H9 (cell line): ENCODE data around the gene SSTR3. TPM values are rescaled to one million over a fixed set of nuclear protein-coding genes. Genes with fewer than 3 reads are reported as not detected.

Experiments
- DNase-seq: peaks from one replicate; pipeline ENCODE4 v3.0.0-alpha.2; 2017
- H2AFZ ChIP-seq: one replicate; pipeline ENCODE4 v1.6.1; 2013; ENCODE audit warnings: mild to moderate bottlenecking, low read length, control low read depth, moderate library complexity
- H2AK5ac ChIP-seq: 2 replicates; pipeline ENCODE4 v1.6.1; 2013; ENCODE audit warnings: low read length, control low read depth, mixed read lengths; ENCODE audit not compliant: insufficient read length
- H2BK120ac ChIP-seq: one replicate; pipeline ENCODE4 v1.6.1; 2013; ENCODE audit warnings: low read depth, mild to moderate bottlenecking, low read length, control low read depth, inconsistent platforms; ENCODE audit not compliant: poor library complexity, severe bottlenecking
- H2BK12ac ChIP-seq: 2 replicates; pipeline ENCODE4 v1.6.1; 2013; ENCODE audit warnings: low read length, control low read depth, mixed read lengths, low read depth; ENCODE audit not compliant: insufficient read length
- H2BK15ac ChIP-seq: 2 replicates; pipeline ENCODE4 v1.6.1; 2013; ENCODE audit warnings: low read depth, low read length, control low read depth
- H2BK20ac ChIP-seq: one replicate; pipeline ENCODE4 v1.6.1; 2013; ENCODE audit warnings: low read depth, mild to moderate bottlenecking, low read length, control low read depth, inconsistent platforms; ENCODE audit not compliant: poor library complexity, severe bottlenecking
- H2BK5ac ChIP-seq: 2 replicates; pipeline ENCODE4 v1.6.1; 2013; ENCODE audit warnings: low read length, control low read depth, mixed read lengths; ENCODE audit not compliant: insufficient read length
- H3K14ac ChIP-seq: 2 replicates; pipeline ENCODE4 v1.6.1; 2013; ENCODE audit warnings: low read length, control low read depth; ENCODE audit not compliant: insufficient read depth
- H3K18ac ChIP-seq: 2 replicates; pipeline ENCODE4 v1.6.1; 2013; ENCODE audit warnings: low read depth, mild to moderate bottlenecking, mixed read lengths, low read length, control low read depth; ENCODE audit not compliant: insufficient read length
- H3K23ac ChIP-seq: 2 replicates; pipeline ENCODE4 v1.6.1; 2013; ENCODE audit warnings: low read length, control low read depth, mixed read lengths, low read depth; ENCODE audit not compliant: insufficient read length
- H3K23me2 ChIP-seq: 2 replicates; pipeline ENCODE4 v1.6.1; 2013; ENCODE audit warnings: low read depth, mild to moderate bottlenecking, mixed read lengths, low read length, control low read depth; ENCODE audit not compliant: insufficient read length, poor library complexity, severe bottlenecking
- H3K27ac ChIP-seq: 2 replicates; pipeline ENCODE4 v1.5.1; 2013; ENCODE audit warnings: low read length, control low read depth, mixed read lengths, low read depth; ENCODE audit not compliant: insufficient read length
- H3K27me3 ChIP-seq: 2 replicates; pipeline ENCODE4 v1.6.1; 2013; ENCODE audit warnings: low read length, control low read depth, inconsistent platforms; ENCODE audit not compliant: insufficient read depth
- H3K4ac ChIP-seq: 2 replicates; pipeline ENCODE4 v1.6.1; 2013; ENCODE audit warnings: low read depth, mild to moderate bottlenecking, control low read depth, inconsistent platforms, low read length, moderate library complexity
- H3K4me1 ChIP-seq: 2 replicates; pipeline ENCODE4 v1.6.1; 2013; ENCODE audit warnings: low read length, control low read depth, inconsistent platforms; ENCODE audit not compliant: insufficient read depth
- H3K4me2 ChIP-seq: 2 replicates; pipeline ENCODE4 v1.6.1; 2013; ENCODE audit warnings: low read length, control low read depth, mixed read lengths; ENCODE audit not compliant: insufficient read length, insufficient read depth
- H3K56ac ChIP-seq: 2 replicates; pipeline ENCODE4 v1.6.1; 2013; ENCODE audit warnings: low read depth, mild to moderate bottlenecking, mixed read lengths, low read length, control low read depth; ENCODE audit not compliant: insufficient read length
- H3K79me1 ChIP-seq: 2 replicates; pipeline ENCODE4 v1.6.1; 2013; ENCODE audit warnings: low read depth, mild to moderate bottlenecking, moderate library complexity, low read length, control low read depth, inconsistent platforms; ENCODE audit not compliant: insufficient read depth, poor library complexity, severe bottlenecking
- H3K79me2 ChIP-seq: 2 replicates; pipeline ENCODE4 v1.6.1; 2013; ENCODE audit warnings: low read length, control low read depth, inconsistent platforms; ENCODE audit not compliant: insufficient read depth
- H3K9ac ChIP-seq: 2 replicates; pipeline ENCODE4 v1.6.1; 2013; ENCODE audit warnings: low read length, control low read depth, mixed read lengths; ENCODE audit not compliant: insufficient read length; ENCODE audit errors: extremely low read depth
- H3K9me3 ChIP-seq: one replicate; pipeline ENCODE4 v1.6.1; 2013; ENCODE audit warnings: low read depth, low read length, inconsistent platforms; ENCODE audit not compliant: control insufficient read depth
- H3T11ph ChIP-seq: one replicate; pipeline ENCODE4 v1.6.1; 2013; ENCODE audit warnings: mild to moderate bottlenecking, low read length, control low read depth, inconsistent platforms
- H4K20me1 ChIP-seq: one replicate; pipeline ENCODE4 v1.6.1; 2013; ENCODE audit not compliant: control insufficient read depth, insufficient read length, insufficient read depth
- H4K5ac ChIP-seq: 2 replicates; pipeline ENCODE4 v1.6.1; 2013; ENCODE audit warnings: low read depth, mild to moderate bottlenecking, mixed read lengths, low read length, control low read depth; ENCODE audit not compliant: insufficient read length
- H4K8ac ChIP-seq: replicated peaks from 2 replicates; pipeline ENCODE4 v1.6.1; 2013; ENCODE audit warnings: low read length, control low read depth, mixed read lengths, low read depth; ENCODE audit not compliant: insufficient read length
- H4K91ac ChIP-seq: 2 replicates; pipeline ENCODE4 v1.6.1; 2013; ENCODE audit warnings: low read depth, mild to moderate bottlenecking, moderate library complexity, mixed read lengths, low read length, control low read depth; ENCODE audit not compliant: insufficient read length
- H3K27ac Mint-ChIP-seq, 3 experiments: 2 replicates in 2 of 3; 3 replicates in 1 of 3; pipeline ENCODE4 v1.8.0; 2020 to 2021; ENCODE audit warnings: mixed read lengths in 3 of 3, mild to moderate bottlenecking in 1 of 3, moderate library complexity in 1 of 3
- H3K27me3 Mint-ChIP-seq: 2 replicates; pipeline ENCODE4 v1.8.0; 2021; ENCODE audit warnings: low read depth, mild to moderate bottlenecking, moderate library complexity, mixed read lengths
- H3K36me3 Mint-ChIP-seq, 3 experiments: 2 replicates in 2 of 3; 3 replicates in 1 of 3; pipeline ENCODE4 v1.8.0; 2020 to 2021; ENCODE audit warnings: low read depth in 3 of 3, mixed read lengths in 3 of 3; ENCODE audit not compliant: insufficient read depth in 1 of 3
- H3K4me1 Mint-ChIP-seq, 2 experiments: 2 replicates each; pipeline ENCODE4 v1.8.0; 2020; ENCODE audit warnings: mixed read lengths in 2 of 2
- H3K4me3 Mint-ChIP-seq, 2 experiments: 2 replicates in 1 of 2; 3 replicates in 1 of 2; pipeline ENCODE4 v1.8.0; 2020 to 2021; ENCODE audit warnings: mild to moderate bottlenecking in 2 of 2, mixed read lengths in 2 of 2, moderate library complexity in 1 of 2
- H3K9me3 Mint-ChIP-seq, 2 experiments: 2 replicates in 1 of 2; 3 replicates in 1 of 2; pipeline ENCODE4 v1.8.0; 2020; ENCODE audit warnings: mild to moderate bottlenecking in 2 of 2, mixed read lengths in 2 of 2, moderate library complexity in 1 of 2
- WGBS: extraction: QIAGEN DNeasy Blood & Tissue Kit; methylation state at CpG from one replicate; pipeline ENCODE4 v1.1.7; 2013; ENCODE audit warnings: missing lambda C conversion rate, low lambda C conversion rate, mixed read lengths; ENCODE audit not compliant: insufficient read length; ENCODE audit errors: extremely low coverage; 5-methylcytosine and 5-hydroxymethylcytosine counted together
- total RNA-seq: library from RNA; stranded (reverse); gene quantifications from 2 replicates; pipeline ENCODE4 v1.2.1, GENCODE V29; 2021
- TF ChIP-seq, protein P1 (sequence below): fragments of 200-600 bp; sonication (generic); conservative IDR thresholded peaks from 3 replicates; pipeline ENCODE4 v1.8.0; 2021; ENCODE audit warnings: antibody characterized with exemption, mild to moderate bottlenecking

SSTR3 gene
- total RNA-seq, 1 experiment from 2014 or later: 0.68 TPM

- Histone ChIP-seq H2BK20ac (no peak overlapping the region), H3K4me1 (no peaks in the 10 kb centered on the region), H2BK5ac (no peak overlapping the region), H3K79me2 (no peaks in the 10 kb centered on the region), H3K23me2 (no peaks in the 10 kb centered on the region), H2BK15ac (no peak overlapping the region), H2AK5ac (no peak overlapping the region), H3K4ac (no peak overlapping the region), H2BK12ac (no peak overlapping the region), H3K27me3 (no peaks in the 10 kb centered on the region), H2BK120ac (no peak overlapping the region), H4K91ac (no peak overlapping the region), H3K14ac (peak overlapping the region; percentile 53; the same call in 1 of the 2 replicates), H3K18ac (no peak overlapping the region), H3K79me1 (no peaks in the 10 kb centered on the region), H3K9ac (no peak overlapping the region), H3T11ph (no peak overlapping the region), H3K4me2 (no peak overlapping the region), H3K23ac (no peak overlapping the region), H3K9me3 (no peaks in the 10 kb centered on the region), H4K5ac (no peak overlapping the region), H3K27ac (no peak overlapping the region), H2AFZ (no peak overlapping the region), H4K20me1 (no peaks in the 10 kb centered on the region), H4K8ac (no peak overlapping the region), H3K56ac (no peak overlapping the region)
- no peak overlapping the region for H3K27ac Mint-ChIP-seq
- H3K36me3 Mint-ChIP-seq: no peaks in the 10 kb centered on the region
- no peaks in the 10 kb centered on the region; a peak in 1 of 5 replicates for H3K9me3 Mint-ChIP-seq
- TF ChIP-seq, protein P1, sequence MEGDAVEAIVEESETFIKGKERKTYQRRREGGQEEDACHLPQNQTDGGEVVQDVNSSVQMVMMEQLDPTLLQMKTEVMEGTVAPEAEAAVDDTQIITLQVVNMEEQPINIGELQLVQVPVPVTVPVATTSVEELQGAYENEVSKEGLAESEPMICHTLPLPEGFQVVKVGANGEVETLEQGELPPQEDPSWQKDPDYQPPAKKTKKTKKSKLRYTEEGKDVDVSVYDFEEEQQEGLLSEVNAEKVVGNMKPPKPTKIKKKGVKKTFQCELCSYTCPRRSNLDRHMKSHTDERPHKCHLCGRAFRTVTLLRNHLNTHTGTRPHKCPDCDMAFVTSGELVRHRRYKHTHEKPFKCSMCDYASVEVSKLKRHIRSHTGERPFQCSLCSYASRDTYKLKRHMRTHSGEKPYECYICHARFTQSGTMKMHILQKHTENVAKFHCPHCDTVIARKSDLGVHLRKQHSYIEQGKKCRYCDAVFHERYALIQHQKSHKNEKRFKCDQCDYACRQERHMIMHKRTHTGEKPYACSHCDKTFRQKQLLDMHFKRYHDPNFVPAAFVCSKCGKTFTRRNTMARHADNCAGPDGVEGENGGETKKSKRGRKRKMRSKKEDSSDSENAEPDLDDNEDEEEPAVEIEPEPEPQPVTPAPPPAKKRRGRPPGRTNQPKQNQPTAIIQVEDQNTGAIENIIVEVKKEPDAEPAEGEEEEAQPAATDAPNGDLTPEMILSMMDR: no peak
- peak overlapping the region in 1 of 2 experiments; percentile 51; a peak in 2 of 5 replicates for H3K4me3 Mint-ChIP-seq
- H3K27me3 Mint-ChIP-seq: peaks cover 10% of the 10 kb centered on the region
- no CpG with 5 or more reads among the region's 12 CpGs for WGBS
- no peak for DNase-seq
- H3K4me1 Mint-ChIP-seq: peaks cover 9 to 30% of the 10 kb centered on the region in 2 experiments
These were observed 31.3 kb upstream of the SSTR3 start for GRCh38 chr22:37243402-37244113.
